Nucleus accumbens (tissue), 56 donors: ENCODE results near the gene VPS50.

Experiments used
- DNase-seq, 56 donors: peaks; one replicate each; lab custom pipeline; 2025; lab: John Stamatoyannopoulos, UW

VPS50 gene

GRCh38 chr7:93235541-93235940, 3.4 kb downstream of the VPS50 start:
- DNase-seq, result no peak

- DNase-seq, result no peak
Measured at GRCh38 chr7:93238131-93238530, 6.0 kb downstream of the VPS50 start.

- no peak for DNase-seq
Measured at GRCh38 chr7:93238748-93239147, 6.6 kb downstream of the VPS50 start.

GRCh38 chr7:93239824-93240223, 7.7 kb downstream of the VPS50 start:
- no peak for DNase-seq

GRCh38 chr7:93242106-93242505, 9.9 kb downstream of the VPS50 start:
- no peak for DNase-seq

GRCh38 chr7:93245525-93246432, 13.6 kb downstream of the VPS50 start:
- DNase-seq, result no peak

- no peak for DNase-seq
Measured at GRCh38 chr7:93249491-93250148, 17.5 kb downstream of the VPS50 start.

GRCh38 chr7:93258661-93259060, 26.5 kb downstream of the VPS50 start:
- no peak for DNase-seq

- DNase-seq, result no peak
Measured at GRCh38 chr7:93262535-93262934, 30.4 kb downstream of the VPS50 start.

GRCh38 chr7:93265220-93265619, 33.1 kb downstream of the VPS50 start:
- no peak for DNase-seq

- DNase-seq, result no peak
Measured at GRCh38 chr7:93279541-93279940, 47.4 kb downstream of the VPS50 start.

- DNase-seq, result no peak
Measured at GRCh38 chr7:93284908-93285307, 52.7 kb downstream of the VPS50 start.

GRCh38 chr7:93293229-93293628, 61.1 kb downstream of the VPS50 start:
- no peak for DNase-seq

- DNase-seq, result no peak
Measured at GRCh38 chr7:93298206-93298605, 66.0 kb downstream of the VPS50 start.

GRCh38 chr7:93298671-93299070, 66.5 kb downstream of the VPS50 start:
- DNase-seq, result no peak

- DNase-seq, result no peak
Measured at GRCh38 chr7:93301736-93302135, 69.6 kb downstream of the VPS50 start.

GRCh38 chr7:93307131-93307660, 75.0 kb downstream of the VPS50 start:
- DNase-seq, result no peak

GRCh38 chr7:93307943-93308342, 75.8 kb downstream of the VPS50 start:
- no peak for DNase-seq

GRCh38 chr7:93310346-93310745, 78.2 kb downstream of the VPS50 start:
- DNase-seq, result no peak

GRCh38 chr7:93314449-93314848, 82.3 kb downstream of the VPS50 start:
- DNase-seq, result no peak

- DNase-seq, result no peak
Measured at GRCh38 chr7:93315896-93316295, 83.7 kb downstream of the VPS50 start.

GRCh38 chr7:93316730-93317129, 84.6 kb downstream of the VPS50 start:
- DNase-seq, result no peak
